Stimulated activated CD8-positive, alpha-beta memory T cell treated with anti-CD3 and anti-CD28 coated beads, Interleukin-12 subunit alpha, Interleukin-12 subunit beta, amount 100 ng/mL, for 24 hours (primary cell): ENCODE measurements around the gene GALNT18.

Experiments used
- DNase-seq: peaks from one replicate; pipeline ENCODE4 v3.0.0-alpha.2; 2020; ENCODE audit errors: extremely low read depth

GALNT18 gene

GRCh38 chr11:11270236-11270775 is 351.5 kb downstream of the GALNT18 start:
- DNase-seq, result no peak

- DNase-seq, result no peak
These were observed 353.1 kb downstream of the GALNT18 start for GRCh38 chr11:11268706-11269105.

- no peak for DNase-seq
These were observed 353.7 kb downstream of the GALNT18 start for GRCh38 chr11:11268119-11268518.

- DNase-seq, result no peak
These were observed 354.5 kb downstream of the GALNT18 start for GRCh38 chr11:11267312-11267711.

- no peak for DNase-seq
These were observed 355.7 kb downstream of the GALNT18 start for GRCh38 chr11:11265994-11266606.

GRCh38 chr11:11265320-11265719 is 356.5 kb downstream of the GALNT18 start:
- no peak for DNase-seq

GRCh38 chr11:11263238-11264005 is 358.4 kb downstream of the GALNT18 start:
- DNase-seq, result no peak

- DNase-seq, result no peak
These were observed 359.5 kb downstream of the GALNT18 start for GRCh38 chr11:11262171-11262920.

- DNase-seq, result no peak
These were observed 360.2 kb downstream of the GALNT18 start for GRCh38 chr11:11261629-11262028.

GRCh38 chr11:11260903-11261302 is 360.9 kb downstream of the GALNT18 start:
- DNase-seq, result no peak

GRCh38 chr11:11253995-11254394 is 367.8 kb downstream of the GALNT18 start:
- DNase-seq, result no peak

GRCh38 chr11:11253497-11253896 is 368.3 kb downstream of the GALNT18 start:
- no peak for DNase-seq

GRCh38 chr11:11252403-11252802 is 369.4 kb downstream of the GALNT18 start:
- DNase-seq, result no peak

GRCh38 chr11:11251394-11251970 is 370.3 kb downstream of the GALNT18 start:
- DNase-seq, result no peak

- DNase-seq, result no peak
These were observed 371.3 kb downstream of the GALNT18 start for GRCh38 chr11:11250470-11250869.

GRCh38 chr11:11247576-11247975 is 374.2 kb downstream of the GALNT18 start:
- no peak for DNase-seq

- no peak for DNase-seq
These were observed 374.7 kb downstream of the GALNT18 start for GRCh38 chr11:11247086-11247485.

GRCh38 chr11:11246166-11246565 is 375.6 kb downstream of the GALNT18 start:
- DNase-seq, result no peak

GRCh38 chr11:11245453-11245852 is 376.4 kb downstream of the GALNT18 start:
- no peak for DNase-seq

GRCh38 chr11:11244470-11245080 is 377.2 kb downstream of the GALNT18 start:
- DNase-seq, result no peak

- DNase-seq, result no peak
These were observed 378.0 kb downstream of the GALNT18 start for GRCh38 chr11:11243590-11244469.
